GM18517 (cell line): ENCODE results near the gene MYBPC2.

ENCODE experiments used
- ATAC-seq: cut with Tn5 transposase; IDR thresholded peaks from one replicate; pipeline ENCODE4 v1.9.1; 2021; ENCODE audit warnings: mild to moderate bottlenecking, moderate library complexity; ENCODE audit not compliant: unreplicated experiment

Gene MYBPC2

GRCh38 chr19:50478901-50479715, 46.4 kb downstream of the MYBPC2 start:
- no peak for ATAC-seq

DNA sequence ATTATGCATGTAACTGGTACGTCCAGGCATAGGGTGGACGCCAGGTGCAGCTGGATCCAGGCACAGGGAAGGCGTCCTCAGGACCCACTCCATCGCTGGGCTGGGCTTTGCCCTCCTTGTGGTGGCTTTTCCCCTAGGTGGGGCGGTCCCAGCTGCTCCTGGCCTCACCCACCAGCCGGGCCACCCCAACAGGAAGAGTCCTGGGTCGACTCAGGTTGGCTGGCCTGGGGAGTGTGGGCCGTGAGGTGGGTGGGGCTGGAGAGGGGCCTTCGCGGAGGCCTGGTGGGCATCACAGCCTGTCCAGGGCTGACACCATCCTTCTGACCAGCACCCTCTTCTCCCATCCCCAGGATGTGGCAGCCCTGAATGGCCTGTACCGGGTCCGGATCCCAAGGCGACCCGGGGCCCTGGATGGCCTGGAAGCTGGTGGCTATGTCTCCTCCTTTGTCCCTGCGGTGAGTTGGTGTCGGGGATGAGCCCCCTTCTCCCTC, 47.1 kb downstream of the MYBPC2 start:
- ATAC-seq, result no peak

DNA sequence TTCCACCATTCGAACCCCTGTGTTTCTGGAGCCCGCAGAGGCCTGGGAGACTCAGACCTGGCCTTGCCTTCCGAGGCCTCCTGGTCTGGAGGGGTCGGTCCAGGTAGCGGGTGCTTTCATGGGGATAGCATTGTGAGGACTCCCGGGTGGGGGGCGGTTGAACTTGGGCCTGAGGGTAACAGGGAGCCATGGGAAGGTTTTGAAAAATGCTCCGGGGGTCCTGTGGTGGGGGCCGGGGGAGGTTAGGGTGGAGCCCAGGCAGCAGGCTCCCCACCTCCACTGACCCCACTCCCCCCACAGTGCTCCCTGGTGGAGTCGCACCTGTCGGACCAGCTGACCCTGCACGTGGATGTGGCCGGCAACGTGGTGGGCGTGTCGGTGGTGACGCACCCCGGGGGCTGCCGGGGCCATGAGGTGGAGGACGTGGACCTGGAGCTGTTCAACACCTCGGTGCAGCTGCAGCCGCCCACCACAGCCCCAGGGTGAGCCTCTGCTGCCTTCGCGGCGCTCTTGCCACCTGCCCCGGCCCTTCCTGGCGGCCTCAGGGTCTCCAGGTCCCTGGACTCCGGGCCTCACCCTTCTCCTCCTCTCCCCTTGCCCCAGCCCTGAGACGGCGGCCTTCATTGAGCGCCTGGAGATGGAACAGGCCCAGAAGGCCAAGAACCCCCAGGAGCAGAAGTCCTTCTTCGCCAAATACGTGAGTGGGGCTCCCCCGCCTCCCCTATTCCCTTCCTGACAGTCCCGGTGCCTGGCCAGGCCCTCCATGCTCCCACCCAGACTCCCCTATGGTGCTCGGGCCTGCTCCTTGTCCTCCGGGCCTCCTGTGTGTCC, 47.8 kb downstream of the MYBPC2 start:
- no peak for ATAC-seq

DNA sequence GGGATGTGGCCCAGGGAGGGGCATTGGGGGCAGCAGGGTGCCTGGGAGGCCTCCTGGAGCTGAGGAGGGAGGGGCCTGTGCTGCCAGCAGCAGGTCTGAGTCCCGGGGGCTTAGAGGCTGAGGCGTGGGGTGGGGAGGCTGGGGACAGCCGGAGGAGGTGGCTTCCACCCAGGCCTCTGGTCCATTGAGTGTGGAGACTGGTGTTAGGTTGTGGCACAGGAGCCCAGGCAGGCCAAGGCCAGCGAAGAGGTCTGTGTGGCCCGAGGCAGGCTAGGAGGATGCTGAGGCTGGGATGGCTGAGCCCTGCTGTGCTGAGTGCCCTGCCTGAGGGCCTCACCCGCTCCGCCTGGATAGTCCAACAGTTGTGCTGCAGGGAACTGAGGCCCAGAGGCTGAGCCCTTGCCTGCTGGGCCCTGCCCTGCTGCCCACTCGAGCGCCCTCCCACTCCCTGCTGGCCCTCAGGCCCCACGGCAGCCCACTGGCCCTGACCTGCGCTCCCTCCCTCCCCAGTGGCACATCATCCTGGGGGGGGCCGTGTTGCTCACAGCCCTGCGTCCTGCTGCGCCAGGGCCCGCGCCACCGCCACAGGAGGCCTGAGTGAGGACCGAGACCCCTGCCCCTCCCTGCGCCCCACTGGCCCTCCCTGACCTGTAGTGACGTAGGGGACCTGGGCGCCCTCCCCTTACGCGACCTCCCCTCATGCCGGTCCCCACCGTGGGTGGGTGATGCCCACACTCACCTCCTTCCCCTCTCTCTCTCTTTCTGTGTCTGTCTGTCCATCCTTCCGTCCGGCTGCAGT, 48.9 kb downstream of the MYBPC2 start:
- no peak for ATAC-seq

GRCh38 chr19:50482271-50482855, 49.7 kb downstream of the MYBPC2 start:
- no peak for ATAC-seq

DNA sequence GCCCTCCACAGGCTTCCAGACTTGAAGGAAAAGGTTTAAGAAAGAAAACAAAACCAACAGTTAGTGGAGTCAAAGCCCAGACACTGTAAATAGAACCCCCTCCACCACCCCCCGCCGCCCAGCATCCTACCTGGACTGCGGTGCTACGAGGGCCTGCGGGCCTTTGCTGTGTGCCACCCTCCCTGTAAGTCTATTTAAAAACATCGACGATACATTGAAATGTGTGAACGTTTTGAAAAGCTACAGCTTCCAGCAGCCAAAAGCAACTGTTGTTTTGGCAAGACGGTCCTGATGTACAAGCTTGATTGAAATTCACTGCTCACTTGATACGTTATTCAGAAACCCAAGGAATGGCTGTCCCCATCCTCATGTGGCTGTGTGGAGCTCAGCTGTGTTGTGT, 50.2 kb downstream of the MYBPC2 start:
- ATAC-seq, result no peak

DNA sequence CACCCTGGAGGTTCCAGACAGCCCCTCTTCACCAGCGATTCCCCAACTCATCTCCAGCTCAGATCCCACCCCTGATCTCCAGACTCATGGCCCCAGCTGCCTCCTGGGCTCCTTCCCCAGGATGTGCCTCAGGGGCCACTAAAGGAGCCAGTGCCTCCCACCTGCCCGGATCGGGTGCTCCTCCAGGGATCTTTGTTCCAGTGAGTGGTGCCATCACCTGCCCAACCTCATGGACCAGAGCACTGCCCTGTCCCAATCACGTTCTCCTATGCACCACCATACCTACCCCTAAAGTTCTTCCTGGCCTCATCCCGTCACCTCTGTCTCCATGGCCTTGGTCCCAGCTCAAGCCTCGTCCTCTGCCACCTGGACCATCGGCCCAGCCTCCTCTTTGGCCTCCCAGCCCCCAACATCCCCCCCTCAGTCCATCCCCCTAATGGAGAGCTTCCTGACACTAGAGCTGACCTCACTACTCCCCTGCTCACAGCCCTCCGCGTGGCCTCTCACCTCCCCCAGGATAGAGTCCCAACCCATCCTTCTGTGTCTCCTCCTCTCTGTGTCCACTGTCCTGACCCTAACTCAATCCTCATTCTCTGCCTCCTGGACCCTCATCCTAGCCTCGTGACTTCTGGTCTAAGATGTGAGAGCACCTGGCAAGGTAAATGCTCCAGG, 52.7 kb downstream of the MYBPC2 start:
- ATAC-seq, result no peak

DNA sequence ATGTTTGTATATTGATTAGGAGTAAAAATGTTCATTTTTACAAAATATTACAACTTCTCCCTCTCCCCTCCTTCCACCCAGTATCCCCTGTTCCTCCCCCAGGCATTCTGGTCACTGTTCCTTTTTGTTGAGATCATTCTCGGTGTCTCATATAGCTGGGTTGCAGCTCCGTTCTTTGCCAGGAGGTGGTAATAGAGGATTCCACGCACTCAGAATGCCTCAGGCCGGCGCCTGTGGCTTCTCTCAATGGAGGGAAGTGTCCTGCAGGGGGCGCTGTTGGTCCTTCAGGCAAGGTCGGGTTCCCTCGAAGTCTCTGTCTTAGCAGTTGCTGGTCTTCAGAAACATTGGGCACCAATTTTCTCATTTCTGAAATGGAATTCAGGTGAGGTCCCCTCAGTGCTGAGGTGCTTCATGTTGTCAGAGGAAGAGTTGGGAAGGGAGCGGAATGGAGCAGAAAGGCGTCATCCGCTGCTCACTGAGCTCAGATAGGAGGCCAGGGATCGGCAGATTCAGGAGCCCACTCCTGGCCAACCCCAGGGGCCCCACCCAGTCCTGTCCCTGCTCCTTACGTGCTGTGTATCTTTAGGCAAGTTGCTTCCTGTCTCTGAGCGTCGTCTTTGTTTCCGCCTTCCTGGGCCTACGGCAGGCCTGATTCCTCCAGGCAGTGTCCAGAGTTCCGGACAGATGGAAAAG, 54.3 kb downstream of the MYBPC2 start:
- ATAC-seq, result no peak

- no peak for ATAC-seq
Measured at GRCh38 chr19:50488389-50489194, 55.9 kb downstream of the MYBPC2 start.

DNA sequence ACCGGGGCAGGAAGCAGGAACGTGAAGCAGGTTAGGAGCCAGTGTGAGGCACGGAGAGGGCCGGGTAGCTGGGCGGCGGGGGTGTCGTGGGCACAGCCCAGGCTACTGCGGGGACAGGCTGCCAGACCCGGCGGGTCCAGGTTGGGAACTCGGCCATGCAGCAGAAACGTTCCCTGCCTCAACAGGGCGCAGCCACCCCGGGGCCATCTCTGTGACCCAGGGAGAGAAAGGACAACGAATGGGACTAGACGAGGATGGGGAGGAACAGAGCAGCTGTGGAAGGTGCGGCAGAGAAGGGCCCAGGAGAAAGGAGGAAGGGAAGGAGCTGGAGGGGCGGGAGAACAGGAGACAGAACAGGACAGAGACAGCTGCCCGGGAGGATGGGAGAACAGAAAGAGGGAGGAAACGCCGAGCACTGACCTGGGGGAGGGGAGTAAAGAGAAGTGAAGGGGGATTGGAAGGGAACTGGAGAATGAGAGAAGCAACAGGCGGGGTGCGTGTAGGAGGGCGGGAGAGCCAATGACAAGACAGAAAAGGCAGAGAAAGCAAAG, 56.8 kb downstream of the MYBPC2 start:
- ATAC-seq, result no peak

DNA sequence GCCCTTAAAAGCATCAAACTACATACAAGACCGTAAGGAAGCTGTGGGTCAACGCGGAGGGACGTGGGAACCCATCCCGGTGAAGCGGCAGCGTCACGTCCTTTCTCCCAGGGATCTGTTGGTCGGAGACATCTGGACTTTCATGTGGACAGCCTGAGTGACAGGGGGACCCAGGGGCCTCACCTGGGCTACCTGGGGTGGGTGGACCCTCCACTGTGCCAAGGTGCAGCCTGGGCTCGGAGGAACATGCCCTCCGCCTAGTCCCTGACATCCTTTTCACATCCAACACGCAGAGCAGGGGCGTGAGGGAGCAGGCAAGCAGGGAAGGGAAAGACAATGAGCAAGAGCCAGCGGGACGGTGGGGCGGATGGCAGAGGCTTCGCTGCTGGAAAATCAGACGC, 57.7 kb downstream of the MYBPC2 start:
- no peak for ATAC-seq

DNA sequence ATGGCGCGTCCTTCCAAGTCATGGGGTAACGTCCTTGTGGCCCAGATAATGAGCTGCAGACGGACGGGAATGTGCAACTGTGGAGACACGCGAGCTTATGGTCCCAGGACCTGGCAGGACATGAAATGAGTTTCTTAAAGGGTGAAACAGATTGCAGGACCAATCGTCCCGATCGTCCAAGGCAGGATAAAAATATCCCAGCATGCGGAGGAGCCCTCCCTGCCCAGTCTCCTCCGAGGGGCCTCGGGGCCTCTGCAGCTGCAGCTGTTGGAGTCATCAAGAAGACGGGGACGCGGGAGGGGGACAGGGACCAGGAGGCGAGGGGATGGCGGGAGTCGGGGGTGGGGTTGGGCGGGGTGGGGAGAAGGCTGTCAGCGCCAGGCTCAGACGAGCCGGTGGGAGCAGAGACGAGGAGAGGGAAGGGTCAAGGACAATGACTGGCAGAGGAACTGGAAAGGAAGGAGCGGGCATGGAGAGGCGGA, 58.3 kb downstream of the MYBPC2 start:
- ATAC-seq, result no peak

- no peak for ATAC-seq
Measured at GRCh38 chr19:50492303-50493052, 59.8 kb downstream of the MYBPC2 start.

DNA sequence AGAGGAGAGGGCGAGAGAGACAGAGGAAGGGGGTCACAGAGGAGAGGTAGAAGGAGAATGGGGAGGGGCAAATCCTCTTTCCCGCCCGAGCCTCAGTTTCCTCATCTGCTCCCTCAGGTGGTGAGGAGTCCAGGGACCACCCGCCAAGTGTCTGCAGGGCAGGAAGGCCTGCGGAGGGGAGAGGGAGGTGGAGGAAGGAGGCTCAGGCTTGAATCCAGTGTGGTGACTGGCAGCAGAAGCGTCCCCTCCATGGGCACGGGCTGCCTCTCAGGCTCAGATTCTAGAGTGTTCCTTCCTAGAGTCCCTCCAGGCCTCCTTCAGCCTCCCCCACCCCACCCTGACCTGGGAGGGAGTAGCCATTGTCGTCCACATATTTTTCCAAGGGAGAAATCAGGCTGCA, 60.5 kb downstream of the MYBPC2 start:
- no peak for ATAC-seq

GRCh38 chr19:50494186-50495019, 61.7 kb downstream of the MYBPC2 start:
- no peak for ATAC-seq

DNA sequence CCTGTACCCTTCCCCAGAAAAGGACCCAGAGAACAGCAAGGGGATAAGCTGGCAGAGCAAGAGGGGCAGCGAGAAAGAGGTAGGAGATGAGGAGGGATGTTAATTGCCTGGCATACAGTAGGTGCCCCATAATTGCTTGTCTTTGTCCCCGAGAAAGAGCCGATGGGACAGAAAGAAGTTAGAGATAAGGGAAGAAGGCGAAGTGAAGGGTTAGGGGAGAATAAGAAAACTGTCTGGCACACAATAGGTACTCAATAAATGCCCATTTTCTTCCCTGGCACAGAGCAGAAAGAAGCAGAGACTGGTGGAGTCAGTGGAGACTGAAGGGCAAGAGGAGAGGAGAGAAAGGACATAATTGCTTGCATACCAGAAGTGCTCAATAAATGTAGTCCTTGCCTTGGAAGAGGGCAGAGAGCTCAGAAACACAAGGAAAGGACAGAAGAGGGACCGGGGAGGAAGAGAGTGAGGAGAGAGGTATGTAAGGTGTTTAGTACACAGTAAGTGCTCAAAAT, 62.4 kb downstream of the MYBPC2 start:
- ATAC-seq, result no peak
